ENCODE data around the gene KCNH2.

KCNH2 gene

GRCh38 chr7:150993511-150993910 is 15.4 kb upstream of the KCNH2 start:
- DNase-seq = no peak

GRCh38 chr7:150992833-150993302 is 14.7 kb upstream of the KCNH2 start:
- peak; percentile 81 for DNase-seq

- DNase-seq = no peak
Observed at GRCh38 chr7:150992051-150992640, 14.0 kb upstream of the KCNH2 start.

- DNase-seq = no peak
Observed at GRCh38 chr7:150990416-150991186, 12.5 kb upstream of the KCNH2 start, which contains the start of gene NOS3. Gene NOS3 (plus strand): TSS chr7:150991017. CDS start chr7:150993804, 2,787 bp downstream.

- DNase-seq = no peak
Observed at GRCh38 chr7:150989456-150989855, 11.3 kb upstream of the KCNH2 start.

GRCh38 chr7:150988230-150989226 is 10.4 kb upstream of the KCNH2 start:
- peak; percentile 75 for DNase-seq

- DNase-seq = no peak
Observed at GRCh38 chr7:150986556-150986955, 8.4 kb upstream of the KCNH2 start.

- peak; percentile 87 for DNase-seq
Observed at GRCh38 chr7:150986099-150986512, 8.0 kb upstream of the KCNH2 start.

GRCh38 chr7:150983893-150984368 is 5.8 kb upstream of the KCNH2 start:
- peak; percentile 85 for DNase-seq

- DNase-seq = no peak
Observed at GRCh38 chr7:150982351-150982750, 4.2 kb upstream of the KCNH2 start.

- no peak for DNase-seq
Observed at GRCh38 chr7:150981644-150982043, 3.5 kb upstream of the KCNH2 start.

- DNase-seq = no peak
Observed at GRCh38 chr7:150980663-150981062, 2.5 kb upstream of the KCNH2 start.

- DNase-seq = no peak
Observed at GRCh38 chr7:150979713-150980390, 1.7 kb upstream of the KCNH2 start.

- DNase-seq = no peak
Observed at GRCh38 chr7:150977382-150978125, 567 bp downstream of the KCNH2 start.

GRCh38 chr7:150976529-150977381 is 1.4 kb downstream of the KCNH2 start:
- DNase-seq = no peak

GRCh38 chr7:150975536-150976319 is 2.4 kb downstream of the KCNH2 start:
- DNase-seq = no peak

- peak; percentile 70 for DNase-seq
Observed at GRCh38 chr7:150974468-150975391, 3.4 kb downstream of the KCNH2 start.

Measured in hematopoietic multipotent progenitor cell treated with erythropoietin and hydrocortisone succinate and interleukin-3 and kit ligand, for 6 days (in vitro differentiated cells).